Endothelial cell of umbilical vein (primary cell): ENCODE data around the gene CCSER1. TPM values are rescaled to one million over a fixed set of nuclear protein-coding genes. Genes with fewer than 3 reads are reported as not detected.

Experiments used
- BruUV-seq: library from RNA; stranded (reverse); fragments of 400-500 nt; replicated peaks from 2 replicates; lab custom pipeline; 2021; lab: Mats Ljungman, UMichigan
- CTCF ChIA-PET: fragments of 300-600, 350-600 bp; sonication (Branson Sonifier 250); formaldehyde crosslinking; loops from one replicate; lab custom pipeline; 2021; ENCODE audit warnings: antibody characterized with exemption, inconsistent platforms; lab: Charles Lee
- POLR2A ChIA-PET: fragments of 300-600, 350-600 bp; sonication (Branson Sonifier 250); formaldehyde crosslinking; loops from one replicate; lab custom pipeline; 2021; ENCODE audit warnings: antibody characterized with exemption, inconsistent platforms; lab: Charles Lee
- DNase-seq: peaks from one replicate; pipeline ENCODE4 v3.0.0-alpha.2; 2011; ENCODE audit warnings: low read depth, low spot score
- FAIRE-seq: peaks from 2 replicates; lab custom pipeline; 2011; peaks lifted over from hg19 to GRCh38; lab: Jason Lieb, UNC
- H2AFZ ChIP-seq: 2 replicates; pipeline ENCODE4 v1.6.0; 2012; ENCODE audit warnings: low read depth, low read length, control low read depth, inconsistent platforms
- H3K27ac ChIP-seq: 2 replicates; pipeline ENCODE4 v1.5.1; 2011; ENCODE audit warnings: low read depth, mild to moderate bottlenecking, control low read depth, low read length, moderate library complexity; ENCODE audit not compliant: insufficient read depth
- H3K27me3 ChIP-seq, 2 experiments: 2 replicates each; pipeline versions ENCODE4 v1.6.0 to v1.6.1; 2011; ENCODE audit warnings: low read length in 2 of 2, mixed read lengths in 1 of 2; ENCODE audit not compliant: control insufficient read depth in 2 of 2, insufficient read depth in 2 of 2
- H3K36me3 ChIP-seq, 2 experiments: 2 replicates in 1 of 2; 3 replicates in 1 of 2; pipeline ENCODE4 v1.5.1; 2011; ENCODE audit warnings: low read length in 2 of 2, mild to moderate bottlenecking in 1 of 2, moderate library complexity in 1 of 2; ENCODE audit not compliant: control insufficient read depth in 2 of 2, insufficient read depth in 2 of 2; ENCODE audit errors: extremely low read depth in 1 of 2
- H3K4me1 ChIP-seq: 3 replicates; pipeline ENCODE4 v1.5.1; 2011; ENCODE audit warnings: mild to moderate bottlenecking, low read length; ENCODE audit not compliant: control insufficient read depth, insufficient read depth; ENCODE audit errors: extremely low read depth
- H3K4me2 ChIP-seq: 2 replicates; pipeline ENCODE4 v1.6.1; 2011; ENCODE audit warnings: low read length, control low read depth, mixed read lengths; ENCODE audit not compliant: insufficient read depth
- H3K4me3 ChIP-seq, 3 experiments: fragments of 200-600 bp in 1 of 3; sonication (generic), shearing (Covaris generic) in 1 of 3; replicated peaks in 1 of 3; 2 replicates each; pipeline ENCODE4 v1.5.1; 2011 to 2016; ENCODE audit warnings: control low read depth in 3 of 3, low read length in 3 of 3, mild to moderate bottlenecking in 2 of 3, inconsistent platforms in 1 of 3, low read depth in 1 of 3, moderate library complexity in 1 of 3; ENCODE audit not compliant: insufficient read depth in 1 of 3
- H3K79me2 ChIP-seq: 2 replicates; pipeline ENCODE4 v1.6.0; 2012; ENCODE audit warnings: low read length, inconsistent platforms; ENCODE audit not compliant: control insufficient read depth, insufficient read depth
- H3K9ac ChIP-seq: replicated peaks from 2 replicates; pipeline ENCODE3; 2011; ENCODE audit warnings: low read length, control low read depth; ENCODE audit not compliant: insufficient read depth; ENCODE audit errors: extremely low read depth
- H3K9me1 ChIP-seq: replicated peaks from 3 replicates; pipeline ENCODE4 v1.6.0; 2011; ENCODE audit warnings: mild to moderate bottlenecking, low read length; ENCODE audit not compliant: control insufficient read depth, insufficient read depth; ENCODE audit errors: extremely low read depth
- H3K9me3 ChIP-seq: replicated peaks from 2 replicates; pipeline ENCODE4 v1.5.1; 2012; ENCODE audit warnings: low read length, inconsistent platforms; ENCODE audit not compliant: control insufficient read depth, insufficient read depth
- H4K20me1 ChIP-seq: replicated peaks from 2 replicates; pipeline ENCODE3; 2011; ENCODE audit warnings: mild to moderate bottlenecking, low read length; ENCODE audit not compliant: control insufficient read depth, insufficient read depth; ENCODE audit errors: extremely low read depth
- EZH2 ChIP-seq: IDR thresholded peaks from 2 replicates; pipeline ENCODE4 v1.6.1; 2012; ENCODE audit warnings: borderline replicate concordance, low read depth, mild to moderate bottlenecking, moderate library complexity, low read length, inconsistent platforms; ENCODE audit not compliant: severe bottlenecking
- FOS ChIP-seq: IDR thresholded peaks from 2 replicates; pipeline ENCODE4 v1.6.1; 2011; ENCODE audit warnings: mild to moderate bottlenecking, low read length, moderate library complexity, borderline replicate concordance; ENCODE audit not compliant: insufficient read depth
- JUN ChIP-seq: IDR thresholded peaks from 2 replicates; pipeline ENCODE4 v1.6.1; 2011; ENCODE audit warnings: borderline replicate concordance, low read depth; ENCODE audit not compliant: insufficient read length, insufficient read depth
- dilution Hi-C: fragments of 300-500 bp; cut with MboI; formaldehyde crosslinking; loops from one replicate; pipeline ENCODE4 v1.15.0; 2019; ENCODE audit warnings: low sequenced_read_pairs; ENCODE audit not compliant: extremely low pct_ligation_motif_present
- intact Hi-C: fragments of 100-400 bp; cut with micrococcal nuclease; formaldehyde crosslinking; loops from one replicate; pipeline ENCODE4 v1.10.0; 2022
- polyA plus RNA-seq, 4 experiments: library from polyadenylated mRNA; depleted of rRNA in 3 of 4; stranded (reverse) in 3 of 4; unstranded in 1 of 4; fragments of >200 nt; gene quantifications; 2 replicates each; pipeline versions ENCODE4 v1.2.1 to v1.2.3, GENCODE V29; 2011 to 2012; ENCODE audit warnings: missing spikeins in 1 of 4
- total RNA-seq: library from RNA; stranded (reverse); gene quantifications from 2 replicates; pipeline ENCODE4 v1.2.3, GENCODE V29; 2021
- TF ChIP-seq, protein P1 (sequence below), 2 donors: IDR thresholded peaks; 1 replicate in 1 of 2; 2 replicates in 1 of 2; pipeline ENCODE4 v1.5.1; 2011; ENCODE audit warnings: low read length in 2 of 2, mild to moderate bottlenecking in 2 of 2, moderate library complexity in 2 of 2, control low read depth in 1 of 2, inconsistent platforms in 1 of 2, low read depth in 1 of 2; ENCODE audit not compliant: insufficient read depth in 1 of 2; ENCODE audit errors: extremely low read depth in 1 of 2
- TF ChIP-seq, protein P2 (sequence below): IDR thresholded peaks from 2 replicates; pipeline ENCODE4 v1.6.1; 2011; ENCODE audit not compliant: insufficient read depth, insufficient read length

The CCSER1 gene
- total and polyA plus RNA-seq, 2 donors (not counting 3 experiments of a cell fraction or from before 2014, with no cell fraction given), result 0.11 to 1.8 TPM

DNA sequence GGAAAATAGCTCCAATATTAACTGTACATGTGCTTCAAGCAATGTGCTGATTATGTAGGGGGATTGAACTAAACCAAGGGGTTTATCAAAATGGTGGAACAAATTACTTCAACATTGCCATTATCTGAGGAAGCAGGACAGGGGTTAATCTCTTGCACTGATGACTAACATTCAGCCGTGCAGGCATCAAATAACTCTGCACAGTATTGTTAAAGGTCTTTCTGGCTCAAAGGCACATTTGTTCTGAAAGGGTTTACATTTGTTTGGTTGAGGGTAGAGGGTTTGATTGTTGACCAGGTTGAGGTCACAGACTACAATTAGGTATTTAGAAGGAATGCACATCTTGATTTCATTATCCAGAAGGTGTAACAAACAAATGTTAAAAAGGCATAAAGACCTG, 32.2 kb upstream of the CCSER1 start:
- no peak overlapping the region for H3K4me2 ChIP-seq
- no peak for TF ChIP-seq EZH2
- TF ChIP-seq, protein P1, sequence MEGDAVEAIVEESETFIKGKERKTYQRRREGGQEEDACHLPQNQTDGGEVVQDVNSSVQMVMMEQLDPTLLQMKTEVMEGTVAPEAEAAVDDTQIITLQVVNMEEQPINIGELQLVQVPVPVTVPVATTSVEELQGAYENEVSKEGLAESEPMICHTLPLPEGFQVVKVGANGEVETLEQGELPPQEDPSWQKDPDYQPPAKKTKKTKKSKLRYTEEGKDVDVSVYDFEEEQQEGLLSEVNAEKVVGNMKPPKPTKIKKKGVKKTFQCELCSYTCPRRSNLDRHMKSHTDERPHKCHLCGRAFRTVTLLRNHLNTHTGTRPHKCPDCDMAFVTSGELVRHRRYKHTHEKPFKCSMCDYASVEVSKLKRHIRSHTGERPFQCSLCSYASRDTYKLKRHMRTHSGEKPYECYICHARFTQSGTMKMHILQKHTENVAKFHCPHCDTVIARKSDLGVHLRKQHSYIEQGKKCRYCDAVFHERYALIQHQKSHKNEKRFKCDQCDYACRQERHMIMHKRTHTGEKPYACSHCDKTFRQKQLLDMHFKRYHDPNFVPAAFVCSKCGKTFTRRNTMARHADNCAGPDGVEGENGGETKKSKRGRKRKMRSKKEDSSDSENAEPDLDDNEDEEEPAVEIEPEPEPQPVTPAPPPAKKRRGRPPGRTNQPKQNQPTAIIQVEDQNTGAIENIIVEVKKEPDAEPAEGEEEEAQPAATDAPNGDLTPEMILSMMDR (IDR thresholded peaks at IDR 0.05; ENCODE audit: extremely low read depth in 1 of 2, insufficient read depth in 1 of 2, low read depth in 1 of 2, low read length in 2 of 2), result no peak
- H3K27me3 ChIP-seq, result no peaks in the 10 kb centered on the region
- H3K9me1 ChIP-seq, result no peaks in the 10 kb centered on the region
- no peaks in the 10 kb centered on the region for H3K79me2 ChIP-seq
- no peaks in the 10 kb centered on the region for H3K36me3 ChIP-seq
- no peaks in the 10 kb centered on the region for H3K9me3 ChIP-seq
- intact Hi-C loops, result no loop called here
- dilution Hi-C loops, result no loop called here
- H3K4me3 ChIP-seq, result no peak overlapping the region
- FAIRE-seq (no peak), DNase-seq (no peak)
- no peaks in the 10 kb centered on the region for H3K4me1 ChIP-seq
- H3K27ac ChIP-seq, result no peak overlapping the region
- ChIA-PET POLR2A (no interaction called here), CTCF (no interaction called here)
- no peak overlapping the region for H3K9ac ChIP-seq
- no peak overlapping the region for H2AFZ ChIP-seq
- H4K20me1 ChIP-seq, result no peaks in the 10 kb centered on the region
- BruUV-seq, result no TSS peak

DNA sequence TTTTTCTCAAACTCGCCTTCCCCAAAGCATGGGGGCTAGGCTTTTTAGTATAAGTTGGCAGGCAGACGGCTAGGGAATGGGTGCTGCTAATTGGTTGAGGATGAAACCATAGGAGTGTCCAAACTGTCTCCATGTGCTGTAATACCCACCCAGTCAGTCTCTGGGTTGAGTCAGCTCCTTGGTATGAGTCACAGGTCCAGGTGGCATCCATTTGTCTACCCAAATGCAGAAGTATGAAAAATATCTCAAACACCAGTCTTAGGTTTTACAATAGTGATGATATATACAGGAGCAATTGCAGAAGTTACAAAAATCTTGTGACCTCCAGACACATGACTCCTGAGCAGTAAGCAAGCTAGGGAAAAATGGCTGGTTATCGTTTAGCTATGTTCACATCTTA, 27.4 kb upstream of the CCSER1 start:
- H3K4me1 ChIP-seq, result no peaks in the 10 kb centered on the region
- dilution Hi-C loops, result no loop called here
- no peak overlapping the region for H3K27ac ChIP-seq
- TF ChIP-seq JUN (peak; percentile 11), FOS (no peak)
- TF ChIP-seq, protein P2, sequence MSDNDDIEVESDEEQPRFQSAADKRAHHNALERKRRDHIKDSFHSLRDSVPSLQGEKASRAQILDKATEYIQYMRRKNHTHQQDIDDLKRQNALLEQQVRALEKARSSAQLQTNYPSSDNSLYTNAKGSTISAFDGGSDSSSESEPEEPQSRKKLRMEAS, result no peak
- H3K27me3 ChIP-seq, result no peaks in the 10 kb centered on the region
- intact Hi-C loops, result no loop called here
- no TSS peak for BruUV-seq
- H3K9ac ChIP-seq, result no peak overlapping the region
- H2AFZ ChIP-seq, result no peak overlapping the region
- H3K79me2 ChIP-seq, result no peaks in the 10 kb centered on the region
- H3K4me3 ChIP-seq, result no peak overlapping the region
- no peaks in the 10 kb centered on the region for H3K9me1 ChIP-seq
- no peaks in the 10 kb centered on the region for H3K36me3 ChIP-seq
- no peaks in the 10 kb centered on the region for H4K20me1 ChIP-seq
- ChIA-PET POLR2A (no interaction called here), CTCF (interaction anchor here (0.6 kb wide), 1 partner anchor 47 kb away, joined by 3 read pairs; no protein-coding TSS in a partner anchor)
- no peaks in the 10 kb centered on the region for H3K9me3 ChIP-seq
- FAIRE-seq (no peak), DNase-seq (no peak)
- H3K4me2 ChIP-seq, result no peak overlapping the region
